HPDE6-E6E7 (cell line): ENCODE results near the gene TRDN.
A peak's percentile ranks its signal among the peaks of the same experiment; 100 is the strongest.
"Not testable (repeated sequence)": the region's sequence is repeated elsewhere in the genome, so short reads cannot be mapped to it uniquely, and the experiment has no call there.

ENCODE experiments used
- DNase-seq: peaks from one replicate; pipeline ENCODE4 v3.0.0; 2011; ENCODE audit warnings: missing footprints; ENCODE audit errors: extremely low spot score

TRDN gene

DNA sequence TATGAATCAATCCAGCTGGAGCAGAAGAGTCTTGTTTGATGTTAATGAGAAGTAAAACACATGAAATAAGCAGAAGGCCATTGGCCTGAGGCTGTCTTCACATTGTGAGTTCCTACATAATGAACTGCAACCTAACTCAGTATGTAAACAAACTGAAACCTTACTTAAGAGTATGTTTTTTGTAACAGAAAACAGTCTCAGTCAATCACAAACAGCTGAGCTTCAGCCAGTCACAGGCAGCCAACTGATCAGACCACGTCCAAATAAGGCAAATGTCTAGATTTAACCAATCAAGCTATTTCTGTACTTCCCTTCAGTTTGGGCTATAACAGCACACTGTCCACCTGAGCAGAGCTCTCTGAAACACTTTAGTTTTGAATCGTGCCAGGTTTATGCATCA, 234.7 kb downstream of the TRDN start:
- DNase-seq: no peak

DNA sequence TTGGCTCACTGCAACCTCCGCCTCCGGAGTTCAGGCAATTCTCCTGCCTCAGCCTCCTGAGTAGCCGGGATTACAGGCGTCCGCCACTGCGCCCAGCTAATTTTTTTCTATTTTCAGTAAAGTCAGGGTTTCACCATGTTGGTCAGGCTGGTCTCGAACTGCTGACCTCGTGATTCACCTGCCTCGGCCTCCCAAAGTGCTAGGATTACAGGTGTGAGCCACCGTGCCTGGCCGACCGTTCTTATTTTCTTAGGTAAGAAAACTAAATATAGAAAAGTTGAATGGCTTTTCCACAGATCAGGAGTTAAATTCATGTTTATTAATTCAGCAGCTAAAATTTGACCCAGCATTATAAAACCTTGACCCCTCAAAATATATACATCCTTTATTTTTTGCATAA, 238.7 kb downstream of the TRDN start:
- no peak for DNase-seq

DNA sequence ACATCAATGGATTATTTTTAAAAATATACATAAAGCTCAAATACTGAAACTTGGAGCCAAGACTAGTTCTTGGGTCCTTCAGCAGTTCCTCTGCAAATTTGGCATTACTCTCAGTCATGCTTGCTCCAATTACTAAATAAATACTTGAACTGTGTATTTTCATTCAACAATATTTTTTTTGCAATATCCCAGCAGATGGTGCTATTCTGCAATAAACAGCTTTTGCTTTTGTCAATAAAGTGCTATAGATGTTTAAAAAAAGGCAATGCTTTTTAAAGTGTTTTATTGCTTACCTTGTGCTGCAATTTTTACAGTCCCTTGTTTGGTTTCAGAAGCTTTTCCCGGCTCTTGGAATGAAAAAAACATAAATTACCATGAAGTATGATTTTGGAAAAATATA, 243.4 kb downstream of the TRDN start:
- no peak for DNase-seq

DNA sequence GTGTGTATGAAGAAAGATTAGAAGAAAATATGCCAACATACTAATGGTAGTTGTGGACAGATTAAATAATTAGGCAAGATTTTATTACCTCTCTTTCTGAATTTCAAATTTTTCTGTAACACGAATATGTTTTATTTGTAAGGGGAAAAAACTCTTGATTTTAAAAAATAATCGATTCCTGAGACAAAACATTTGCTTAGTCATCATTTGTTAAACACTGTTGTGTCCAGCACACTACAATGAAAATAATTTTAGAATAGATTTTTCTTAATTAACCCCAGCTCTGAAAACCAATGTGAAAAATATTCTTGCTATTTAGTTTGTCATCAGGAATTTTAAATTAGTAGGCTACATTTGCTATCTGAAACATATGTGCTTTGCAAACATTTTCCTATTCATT, 253.0 kb downstream of the TRDN start:
- no peak for DNase-seq

DNA sequence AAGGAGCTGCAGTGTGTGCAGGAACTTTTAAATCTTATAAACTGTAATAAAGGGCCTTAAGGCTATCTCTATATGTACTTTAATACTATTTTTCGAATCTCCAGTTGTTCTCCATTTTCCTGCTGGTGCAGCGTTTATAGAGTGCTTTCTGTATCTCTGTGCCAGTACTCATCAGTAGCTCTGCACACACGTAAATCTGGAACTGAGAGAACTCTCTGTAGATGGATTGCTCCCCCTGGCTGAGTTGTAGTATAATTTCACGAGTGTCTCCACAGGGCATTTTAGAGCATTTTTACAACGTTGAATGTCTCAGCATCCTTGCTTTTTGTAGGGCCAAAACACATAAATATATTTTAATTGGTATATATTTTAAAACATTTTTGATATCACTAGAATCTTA, 256.5 kb downstream of the TRDN start:
- DNase-seq: peak; percentile 14

DNA sequence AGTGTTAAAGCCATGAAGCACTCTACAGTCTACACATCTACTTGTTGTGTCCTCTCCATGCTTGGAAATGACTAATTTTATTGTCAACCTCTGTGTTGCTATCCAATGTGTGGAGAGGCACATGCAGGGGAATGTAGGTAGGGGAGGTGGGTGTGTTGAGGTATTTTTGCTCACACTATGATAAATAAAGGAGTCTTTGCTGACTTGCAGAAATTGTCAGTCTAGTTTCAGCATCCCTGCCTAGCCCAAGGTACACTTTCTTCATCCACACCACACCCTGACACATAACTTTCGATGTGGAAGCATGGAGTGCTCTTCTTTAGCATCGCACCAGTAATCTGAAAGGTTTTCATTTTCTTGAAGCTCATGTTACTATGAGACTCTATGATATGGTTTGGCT, 264.0 kb downstream of the TRDN start:
- no peak for DNase-seq

DNA sequence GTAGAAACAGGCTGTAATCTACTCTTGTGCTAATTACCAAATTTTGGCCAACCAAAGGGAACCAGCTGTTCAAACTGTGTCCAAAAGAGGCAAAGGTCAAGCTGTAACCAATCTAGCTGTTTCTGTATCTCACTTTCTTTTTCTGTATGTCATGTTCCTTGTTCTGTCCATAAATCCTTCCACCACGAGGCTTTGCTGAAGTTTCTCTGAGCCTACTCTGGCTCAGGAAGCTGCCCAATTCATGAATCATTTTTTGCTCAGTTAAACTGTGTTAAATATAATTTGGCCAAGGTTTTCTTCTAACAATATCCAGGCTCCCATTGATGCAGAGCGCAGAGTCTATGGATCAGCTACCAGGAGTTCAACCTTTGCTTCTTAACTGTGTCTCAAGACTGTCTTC, 272.8 kb downstream of the TRDN start:
- no peak for DNase-seq

DNA sequence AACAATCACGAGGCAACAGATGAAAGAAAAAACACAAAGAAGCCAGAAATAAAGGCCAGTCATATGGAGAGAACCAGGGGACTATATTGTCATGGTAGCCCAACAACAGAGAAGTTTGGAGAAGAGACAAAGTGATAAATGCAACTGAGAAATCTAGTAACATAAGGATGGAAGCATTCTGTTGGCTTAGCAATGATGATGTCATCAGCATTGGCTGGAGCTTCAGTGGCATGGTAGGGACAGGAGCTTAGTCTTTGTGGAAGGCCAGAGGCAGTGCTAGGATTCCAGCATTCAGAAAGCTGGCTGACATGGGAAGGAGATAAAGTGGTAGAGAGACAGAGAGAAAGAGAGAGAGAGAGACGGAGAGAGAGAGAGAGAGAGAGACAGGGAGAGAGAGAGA, 276.4 kb downstream of the TRDN start:
- DNase-seq: no peak

DNA sequence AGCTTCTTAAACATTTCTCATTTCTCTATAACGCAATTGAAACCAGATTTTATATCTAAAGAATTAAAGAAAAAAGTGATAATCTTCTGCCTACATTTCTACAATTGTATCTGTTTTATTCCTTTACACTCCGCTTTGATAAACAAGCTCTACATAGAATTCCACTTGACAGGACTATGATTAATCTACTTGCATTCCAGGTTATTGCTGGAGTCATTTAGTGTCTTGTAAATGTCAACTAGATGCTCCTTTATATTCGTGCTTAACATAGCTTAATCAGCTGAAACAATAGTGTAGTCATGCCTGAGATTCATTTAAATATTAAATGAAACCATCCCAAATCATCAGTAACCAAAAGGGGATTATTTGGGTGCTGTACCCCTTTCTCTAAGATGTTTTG, 284.0 kb downstream of the TRDN start:
- no peak for DNase-seq

DNA sequence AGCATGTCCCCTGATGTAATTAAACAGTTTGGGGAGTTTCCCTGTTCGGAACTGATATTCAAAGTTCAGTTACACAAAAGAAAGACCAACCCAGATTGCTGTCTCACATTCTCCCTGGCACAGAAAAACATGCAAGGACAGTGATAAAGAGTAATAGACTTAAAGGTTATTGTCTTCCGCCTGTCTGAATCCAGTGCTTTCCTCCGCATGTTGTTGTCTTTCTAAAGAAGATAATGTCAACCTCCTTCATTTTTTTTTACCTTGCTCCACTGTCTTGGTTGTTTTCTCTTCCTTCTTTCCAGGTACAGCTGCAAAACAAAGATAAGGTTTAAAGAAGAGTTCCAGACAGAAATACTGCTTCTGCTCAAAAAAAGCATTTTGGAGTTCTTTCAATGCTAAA, 284.5 kb downstream of the TRDN start:
- DNase-seq: no peak

DNA sequence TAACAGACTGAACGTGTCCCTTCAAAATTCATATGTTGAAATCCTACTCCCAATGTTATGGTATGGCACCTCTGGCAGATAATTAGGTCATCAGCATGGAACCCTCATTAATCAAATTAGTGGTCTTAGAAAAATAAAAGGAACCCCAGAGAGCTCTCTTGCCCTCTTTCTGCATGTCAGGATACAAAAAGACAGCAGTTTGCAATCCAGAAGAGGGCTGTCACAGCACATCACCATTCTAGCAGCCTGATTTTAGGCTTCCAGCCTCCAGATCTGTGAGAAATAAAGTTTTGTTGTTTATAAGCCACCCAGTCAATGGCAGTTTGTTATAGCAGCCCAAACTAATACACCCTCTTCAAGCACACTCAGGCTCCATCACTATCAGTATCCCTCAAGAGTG, 292.9 kb downstream of the TRDN start:
- no peak for DNase-seq

DNA sequence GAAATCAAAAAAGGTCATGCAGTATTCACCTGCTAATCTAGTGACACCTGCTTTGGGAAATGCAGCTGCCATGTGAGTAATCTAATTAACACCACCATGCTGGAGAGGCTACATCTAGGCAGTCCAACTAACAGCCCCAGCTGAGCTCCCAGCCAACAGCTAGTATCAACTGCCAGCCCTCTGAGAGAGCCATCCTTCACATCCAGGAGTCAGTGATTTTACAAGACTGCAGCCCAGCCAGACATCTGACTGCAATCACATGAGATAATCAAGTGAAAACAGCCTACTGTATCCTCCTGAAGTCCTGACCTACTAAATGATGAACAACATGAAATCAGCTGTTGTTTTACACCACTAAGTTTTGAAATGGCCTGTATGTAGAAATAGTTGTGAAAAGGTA, 298.4 kb downstream of the TRDN start:
- no peak for DNase-seq

DNA sequence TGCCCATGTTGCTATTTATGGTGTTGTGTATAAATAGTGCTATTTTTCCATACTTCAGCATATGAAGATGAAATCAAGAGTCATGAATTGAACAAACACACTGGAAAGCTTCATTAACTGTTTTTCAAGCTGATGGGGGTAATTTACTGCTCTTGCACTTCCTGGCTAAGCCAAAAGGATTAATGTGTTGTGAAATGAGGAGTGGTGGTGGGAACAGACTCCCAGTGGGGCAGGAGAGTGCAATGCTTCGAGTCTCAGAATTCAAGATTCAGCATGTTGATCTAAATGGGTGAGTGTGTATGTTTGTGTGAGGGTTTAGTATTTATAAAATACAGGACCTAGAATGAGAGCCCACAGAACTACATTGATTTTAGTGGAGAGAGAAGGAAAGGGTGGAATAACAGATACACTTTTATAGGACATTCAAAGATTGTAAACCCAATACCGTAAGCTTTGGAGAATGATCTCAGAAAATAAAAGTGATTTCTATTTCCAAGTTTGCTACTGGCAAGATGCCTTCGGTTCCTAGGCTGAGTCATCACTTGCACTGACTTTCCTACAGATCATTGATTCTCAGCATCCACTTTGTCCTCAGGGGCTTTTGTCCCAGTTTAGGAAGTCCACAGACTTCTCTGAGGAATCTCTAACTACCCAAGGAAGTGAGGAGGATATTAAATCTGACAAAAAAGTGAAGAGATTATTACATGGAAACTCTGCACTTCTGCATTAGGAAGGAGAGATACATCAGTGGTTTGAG, 303.6 kb downstream of the TRDN start:
- DNase-seq: no peak

DNA sequence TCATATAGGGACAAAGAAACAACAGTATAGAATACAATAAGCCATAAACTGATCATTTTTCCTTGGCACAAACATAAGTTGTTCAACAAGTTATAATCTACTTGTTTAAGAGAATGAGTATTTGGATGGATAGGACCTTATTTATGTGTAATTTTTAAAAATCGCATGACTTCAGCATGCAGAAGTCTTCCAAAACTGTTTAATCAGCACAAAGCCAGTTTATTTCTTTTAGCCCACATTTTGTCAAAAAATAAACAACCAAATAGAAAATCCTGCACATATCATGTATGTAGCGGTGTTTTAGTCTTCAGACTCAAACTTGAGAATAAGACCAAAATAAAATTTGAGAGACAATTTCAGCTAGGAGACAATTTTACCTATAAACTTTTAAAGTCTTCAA, 304.7 kb downstream of the TRDN start:
- no peak for DNase-seq

DNA sequence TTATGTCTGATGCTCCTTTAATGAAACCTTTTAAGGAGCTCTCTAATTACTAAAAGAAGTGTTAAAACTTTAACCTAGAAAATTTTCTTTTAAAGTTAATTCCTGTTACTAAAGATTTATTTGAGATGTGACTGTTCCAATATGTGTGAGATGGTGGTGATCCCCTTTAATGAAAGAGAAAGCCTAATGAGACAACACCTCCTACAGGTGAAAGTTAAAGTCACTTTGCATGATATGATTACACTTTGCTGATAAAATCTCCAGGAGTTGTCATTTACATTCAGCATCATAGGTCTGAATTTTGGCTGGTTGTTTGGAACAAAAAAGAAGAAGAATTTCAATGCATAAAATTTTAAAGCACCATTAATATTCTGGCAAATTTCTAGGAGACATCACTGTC, 307.4 kb downstream of the TRDN start:
- DNase-seq: no peak

DNA sequence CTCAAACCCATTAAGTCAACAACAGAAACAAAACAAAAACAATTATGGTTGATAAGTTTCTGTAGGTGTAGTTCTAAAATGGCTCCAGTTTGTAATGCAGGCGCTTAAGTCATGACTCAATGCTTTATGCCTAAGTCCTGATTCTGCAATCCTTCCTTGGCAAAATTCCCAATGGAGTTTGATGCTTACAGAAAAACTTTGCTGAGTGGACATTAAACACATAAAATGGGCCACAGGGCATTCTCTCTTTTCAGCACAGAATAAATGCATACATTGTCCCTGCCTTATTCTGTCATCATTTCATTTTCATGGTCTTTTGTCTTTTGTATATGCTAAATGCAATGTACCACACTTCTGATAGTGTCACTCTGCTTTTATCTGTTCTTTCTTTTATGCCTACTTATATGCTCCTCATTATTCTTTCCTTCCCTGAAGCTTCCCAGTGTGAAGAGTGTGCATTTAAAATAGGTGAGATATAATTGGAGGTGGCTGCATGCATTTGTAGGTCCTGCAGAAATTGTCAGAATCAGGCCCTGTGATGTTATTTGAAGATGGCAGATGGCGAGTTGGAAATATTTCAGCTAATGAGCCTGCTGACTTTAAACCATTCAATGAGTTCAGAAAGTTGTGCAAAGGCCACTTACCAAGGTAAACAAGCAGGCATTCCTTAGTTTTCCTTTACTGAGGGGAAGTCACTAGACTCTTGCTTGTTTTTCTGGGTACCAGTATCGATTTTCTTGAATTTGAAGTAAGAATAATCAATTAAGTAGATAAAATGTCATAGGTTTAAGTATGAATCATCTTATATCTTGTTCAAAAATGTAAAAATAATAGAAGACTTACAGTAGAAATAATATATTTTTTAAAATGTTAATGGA, 313.1 kb downstream of the TRDN start:
- DNase-seq: no peak

DNA sequence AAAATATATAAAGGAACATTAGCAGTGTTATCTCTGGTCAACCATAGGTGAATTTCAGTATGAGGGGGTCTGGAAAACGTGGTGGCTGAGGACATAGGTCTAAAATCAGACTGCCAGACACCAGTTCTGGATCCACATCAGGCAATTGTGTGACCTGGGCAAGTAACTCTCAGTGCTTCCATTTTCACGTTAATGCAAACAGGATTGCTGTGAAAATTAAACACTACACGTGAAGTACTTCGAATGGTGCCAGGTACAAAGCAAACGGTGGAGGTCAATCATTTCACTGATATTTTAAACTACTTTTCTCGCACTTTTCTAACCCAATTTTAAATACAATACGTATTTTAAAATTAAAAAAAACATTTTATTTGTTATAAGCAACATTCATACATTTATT, 315.7 kb downstream of the TRDN start:
- no peak for DNase-seq

DNA sequence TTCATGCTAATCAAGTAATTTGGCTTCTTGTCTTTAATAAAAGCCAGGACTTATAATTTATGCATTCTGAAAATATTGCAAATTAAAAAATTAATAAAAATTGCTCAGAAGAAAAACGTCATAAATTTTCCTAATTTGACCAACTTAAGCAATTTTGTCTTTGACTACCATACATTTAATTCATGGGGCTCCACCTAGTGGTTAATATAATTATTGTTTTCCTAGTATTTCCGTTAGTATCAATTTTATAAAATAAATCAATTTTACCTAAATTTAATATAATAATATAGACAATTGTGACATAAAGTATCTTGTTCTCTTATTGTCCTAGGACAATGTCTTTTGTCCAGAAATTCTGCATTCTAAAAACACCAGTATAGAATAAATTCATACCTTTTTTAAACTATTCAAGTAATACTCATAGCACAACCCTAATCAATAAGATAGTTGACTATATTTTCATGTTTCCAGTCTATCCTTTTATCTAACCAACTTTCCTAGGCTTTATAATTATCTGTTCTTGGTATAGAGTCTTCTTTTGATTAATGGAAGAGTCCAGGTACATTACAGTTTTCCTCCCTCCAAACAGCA, 319.9 kb downstream of the TRDN start:
- DNase-seq: no peak

DNA sequence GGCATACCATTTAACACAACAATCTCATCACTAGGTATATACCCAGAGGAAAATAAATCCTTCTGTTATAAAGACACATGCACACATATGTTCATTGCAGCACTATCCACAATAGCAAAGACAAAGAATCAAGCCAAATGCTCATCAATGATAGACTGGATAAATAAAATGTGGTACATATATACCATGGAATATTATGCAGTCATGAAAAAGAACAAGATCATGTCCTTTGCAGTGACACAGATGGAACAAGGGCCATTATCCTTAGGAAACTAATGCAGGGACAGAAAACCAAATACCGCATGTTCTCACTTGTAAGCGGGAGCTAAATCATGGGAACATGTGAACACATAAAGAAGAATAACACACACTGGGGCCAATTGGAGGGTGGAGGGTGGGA, 322.3 kb downstream of the TRDN start:
- DNase-seq: not testable (repeated sequence)

DNA sequence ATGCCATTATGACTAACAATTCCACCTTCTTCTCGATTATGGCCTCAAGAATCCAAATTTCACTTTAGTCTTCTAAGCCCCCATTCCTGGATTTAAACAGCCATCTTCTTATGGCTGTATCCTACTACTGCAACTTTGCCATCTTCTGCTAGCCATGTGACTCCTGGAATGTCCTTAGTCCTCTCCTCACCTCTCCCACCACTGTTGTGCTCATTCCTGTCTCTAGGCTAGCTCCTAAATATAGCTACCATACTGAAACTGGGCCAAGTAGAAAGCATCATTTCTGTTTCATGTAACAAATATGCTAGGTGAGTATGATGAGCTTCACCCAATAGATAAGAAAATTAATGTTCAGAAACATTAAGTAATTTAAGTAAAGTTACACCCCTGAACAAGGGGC, 327.6 kb downstream of the TRDN start:
- DNase-seq: no peak

DNA sequence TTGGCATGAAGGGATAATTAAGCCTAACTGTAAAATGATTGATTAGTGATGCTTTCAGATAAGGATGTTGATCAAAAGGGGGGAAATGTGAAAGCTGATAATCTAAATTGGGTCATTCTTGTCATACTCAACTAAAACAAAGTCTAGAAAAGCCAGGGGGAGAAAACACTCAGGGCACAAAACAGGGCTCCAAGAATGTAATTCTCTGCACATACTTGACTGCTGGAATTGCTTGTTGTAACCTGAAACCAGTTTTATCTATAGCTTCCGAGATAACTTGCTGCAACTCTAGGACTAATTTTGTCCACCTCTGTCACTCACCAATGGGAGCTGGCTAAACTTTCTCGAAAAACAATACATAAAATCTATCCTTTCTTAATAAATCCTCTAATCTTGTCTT, 330.4 kb downstream of the TRDN start:
- DNase-seq: no peak

DNA sequence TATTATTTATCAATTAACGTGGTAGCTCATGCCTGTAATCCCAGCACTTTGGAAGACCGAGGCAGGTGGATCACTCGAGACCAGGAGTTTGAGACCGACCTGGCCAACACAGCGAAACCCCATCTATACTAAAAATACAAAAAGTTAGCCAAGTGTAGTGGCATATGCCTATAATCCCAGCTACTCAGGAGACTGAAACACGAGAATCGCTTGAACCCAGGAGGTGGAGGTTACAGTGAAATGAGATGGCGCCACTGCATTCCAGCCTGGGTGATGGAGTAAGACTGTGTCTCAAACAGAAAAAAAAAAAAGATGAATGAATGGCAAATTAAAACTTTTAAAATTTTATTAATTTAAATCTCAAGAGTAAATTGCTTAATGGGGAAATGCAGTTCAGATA, 341.1 kb downstream of the TRDN start:
- no peak for DNase-seq

DNA sequence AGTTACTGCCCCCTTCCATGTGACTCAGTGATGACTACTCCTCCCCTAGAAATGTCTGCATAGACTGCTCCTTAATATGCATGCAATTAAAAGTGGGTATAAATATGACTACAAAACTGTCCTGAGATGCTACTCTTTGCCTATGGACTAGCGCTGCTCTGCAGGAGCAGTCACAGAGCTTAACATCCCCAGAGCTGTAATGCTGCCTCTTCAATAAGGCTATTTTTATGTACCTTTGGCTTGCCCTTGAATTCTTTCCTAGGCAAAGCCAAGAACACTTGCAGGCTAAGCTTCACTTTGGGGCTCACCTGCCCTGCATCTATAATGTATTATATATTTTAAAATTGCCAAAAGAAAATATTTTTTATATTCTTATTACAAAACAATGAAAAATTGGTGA, 341.6 kb downstream of the TRDN start:
- no peak for DNase-seq
